K562 (cell line): ENCODE results near the gene COQ8A. TPM values are rescaled to one million over a fixed set of nuclear protein-coding genes. Genes with fewer than 3 reads are reported as not detected.

Source experiments
- CBX3 ChIP-seq, 2 experiments: IDR thresholded peaks; 1 replicate in 1 of 2; 2 replicates in 1 of 2; pipeline ENCODE4 v1.6.1; 2012; ENCODE audit warnings: inconsistent platforms in 2 of 2, low read length in 2 of 2, borderline replicate concordance in 1 of 2, control low read depth in 1 of 2
- E2F5 ChIP-seq: sonication (generic); formaldehyde crosslinking; IDR thresholded peaks from 2 replicates; pipeline ENCODE4 v1.8.0; 2022; ENCODE audit warnings: mild to moderate bottlenecking, missing genetic modification reagents
- GTF2A2 ChIP-seq: IDR thresholded peaks from 2 replicates; pipeline ENCODE4 v1.6.1; 2016; ENCODE audit warnings: mild to moderate bottlenecking, missing genetic modification characterization, missing compliant biosample characterization
- JUN ChIP-seq, 2 experiments: sonication (generic) in 1 of 2; formaldehyde crosslinking in 1 of 2; IDR thresholded peaks; 2 replicates each; pipeline versions ENCODE4 v1.6.1 to v1.8.0; 2012 to 2022; ENCODE audit warnings: borderline replicate concordance in 2 of 2, mild to moderate bottlenecking in 2 of 2, improper control_type of control experiment in 1 of 2, low read depth in 1 of 2, low read length in 1 of 2, missing genetic modification reagents in 1 of 2
- KAT8 ChIP-seq: fragments of 450-650 bp; IDR thresholded peaks from 2 replicates; pipeline ENCODE4 v1.6.1; 2016; ENCODE audit warnings: low read depth, mild to moderate bottlenecking
- KLF10 ChIP-seq: fragments of 250-450 bp; sonication (Bioruptor Pico); IDR thresholded peaks from 2 replicates; pipeline ENCODE4 v1.6.1; 2021; ENCODE audit warnings: matching md5 sums
- LARP7 ChIP-seq: fragments of 450-650 bp; IDR thresholded peaks from 2 replicates; pipeline ENCODE4 v1.6.1; 2016
- NCOA2 ChIP-seq, 2 experiments: fragments of 450-650 bp; IDR thresholded peaks; 2 replicates each; pipeline ENCODE4 v1.6.1; 2018; ENCODE audit warnings: mild to moderate bottlenecking in 2 of 2, moderate library complexity in 1 of 2; ENCODE audit not compliant: partially characterized antibody in 2 of 2
- NEUROD1 ChIP-seq: fragments of 150-350 bp; IDR thresholded peaks from 2 replicates; pipeline ENCODE4 v1.6.1; 2014; ENCODE audit warnings: borderline replicate concordance, low read length, low read depth; ENCODE audit not compliant: partially characterized antibody
- NR1H2 ChIP-seq: sonication (generic); formaldehyde crosslinking; IDR thresholded peaks from 2 replicates; pipeline ENCODE4 v1.4.0; 2020; ENCODE audit warnings: mild to moderate bottlenecking, missing genetic modification reagents
- NUFIP1 ChIP-seq: fragments of 450-650 bp; IDR thresholded peaks from 2 replicates; pipeline ENCODE4 v1.6.1; 2018; ENCODE audit not compliant: partially characterized antibody
- PCBP1 ChIP-seq: fragments of 200-400 bp; formaldehyde crosslinking; IDR thresholded peaks from 2 replicates; pipeline ENCODE4 v1.6.1; 2018; ENCODE audit warnings: mild to moderate bottlenecking, low read depth, low read length; ENCODE audit not compliant: poor library complexity, severe bottlenecking
- POLR3G ChIP-seq: IDR thresholded peaks from 2 replicates; pipeline ENCODE4 v1.6.1; 2011; ENCODE audit not compliant: insufficient read length, insufficient replicate concordance; ENCODE audit errors: extremely low read depth
- SIN3B ChIP-seq: fragments of 450-650 bp; IDR thresholded peaks from 2 replicates; pipeline ENCODE4 v1.6.1; 2017; ENCODE audit warnings: low read depth, mild to moderate bottlenecking, moderate library complexity
- SREBF2 ChIP-seq: sonication (generic); formaldehyde crosslinking; IDR thresholded peaks from 2 replicates; pipeline ENCODE4 v1.4.0; 2020; ENCODE audit warnings: mild to moderate bottlenecking, missing genetic modification reagents
- ZNF175 ChIP-seq: fragments of 200-800 bp; sonication (Bioruptor generic); IDR thresholded peaks from 2 replicates; pipeline ENCODE4 v1.6.1; 2016; ENCODE audit warnings: low read depth, mild to moderate bottlenecking, missing genetic modification characterization, missing compliant biosample characterization
- ZNF197 ChIP-seq: fragments of 200-800 bp; sonication (Bioruptor generic); IDR thresholded peaks from 2 replicates; pipeline ENCODE4 v1.6.1; 2016; ENCODE audit warnings: low read depth, missing genetic modification characterization, missing compliant biosample characterization
- polyA plus RNA-seq, 8 experiments: library from polyadenylated mRNA; depleted of rRNA in 4 of 8; stranded (reverse) in 5 of 8; unstranded in 3 of 8; fragments of >200 nt; fragmentation: Nextera tagmentation in 2 of 8; fragmentation: Illumina TruSeq in 1 of 8; extraction: Ambion mirVana in 2 of 8; extraction: Trizol in 1 of 8; gene quantifications; 2 replicates each; pipeline versions ENCODE4 v1.2.1 to v1.2.3, GENCODE V29; 2011 to 2014; ENCODE audit warnings: inconsistent platforms in 1 of 8, missing spikeins in 1 of 8
- total RNA-seq, 7 experiments: library from RNA; depleted of rRNA in 6 of 7; stranded (reverse); fragments of >200 nt in 6 of 7; fragmentation: Illumina TruSeq in 2 of 7; extraction: Trizol in 2 of 7; gene quantifications; 2 replicates each; pipeline versions ENCODE4 v1.2.1 to v1.2.3, GENCODE V29; 2011 to 2021; ENCODE audit warnings: low replicate concordance in 1 of 7
- TF ChIP-seq, protein P1 (sequence below): fragments of 450-650 bp; formaldehyde crosslinking; IDR thresholded peaks from 2 replicates; pipeline ENCODE4 v1.4.0; 2020; ENCODE audit warnings: mild to moderate bottlenecking, moderate library complexity
- TF ChIP-seq, protein P2 (sequence below): fragments of 250-450 bp; sonication (Bioruptor Pico); IDR thresholded peaks from 2 replicates; pipeline ENCODE4 v1.5.0; 2020; ENCODE audit warnings: mild to moderate bottlenecking, borderline replicate concordance
- TF ChIP-seq, protein P3 (sequence below): fragments of 250-450 bp; sonication (Bioruptor Pico); IDR thresholded peaks from 2 replicates; pipeline ENCODE4 v1.5.0; 2020; ENCODE audit warnings: mild to moderate bottlenecking

Gene COQ8A
- total and polyA plus RNA-seq, 9 of the 15 experiments (the other 6 are each of a cell fraction or from before 2014, with no cell fraction given) = 2.6 to 54.3 (median 32.4) TPM

- TF ChIP-seq E2F5 (CRISPR knock-in tag) (peak; percentile 96), NR1H2 (peak; percentile 67; the same call in 1 of the 2 replicates), NEUROD1 (no peak), KAT8 (no peak), LARP7 (no peak), NCOA2 (IDR thresholded peaks at IDR 0.05; ENCODE audit: partially characterized antibody in 2 of 2) (no peak), POLR3G (no peak), KLF10 (peak; percentile 27; the same call in 1 of the 2 replicates), SREBF2 (CRISPR knock-in tag) (no peak), CBX3 (IDR thresholded peaks at IDR 0.05; ENCODE audit: borderline replicate concordance in 1 of 2, low read length in 2 of 2) (peak in 1 of 2 experiments; percentile 73; a peak in 1 of 3 replicates), NUFIP1 (no peak), PCBP1 (peak; percentile 20), ZNF175 (CRISPR knock-in tag) (peak; percentile 63; the same call in 1 of the 2 replicates), ZNF197 (CRISPR knock-in tag) (no peak), GTF2A2 (tag) (no peak), SIN3B (no peak), JUN (IDR thresholded peaks at IDR 0.05; ENCODE audit: borderline replicate concordance, low read depth, low read length) (no peak; the same call in 1 of the 2 replicates), JUN (CRISPR knock-in tag; IDR thresholded peaks at IDR 0.05; ENCODE audit: borderline replicate concordance) (peak; percentile 97)
- TF ChIP-seq, protein P1, sequence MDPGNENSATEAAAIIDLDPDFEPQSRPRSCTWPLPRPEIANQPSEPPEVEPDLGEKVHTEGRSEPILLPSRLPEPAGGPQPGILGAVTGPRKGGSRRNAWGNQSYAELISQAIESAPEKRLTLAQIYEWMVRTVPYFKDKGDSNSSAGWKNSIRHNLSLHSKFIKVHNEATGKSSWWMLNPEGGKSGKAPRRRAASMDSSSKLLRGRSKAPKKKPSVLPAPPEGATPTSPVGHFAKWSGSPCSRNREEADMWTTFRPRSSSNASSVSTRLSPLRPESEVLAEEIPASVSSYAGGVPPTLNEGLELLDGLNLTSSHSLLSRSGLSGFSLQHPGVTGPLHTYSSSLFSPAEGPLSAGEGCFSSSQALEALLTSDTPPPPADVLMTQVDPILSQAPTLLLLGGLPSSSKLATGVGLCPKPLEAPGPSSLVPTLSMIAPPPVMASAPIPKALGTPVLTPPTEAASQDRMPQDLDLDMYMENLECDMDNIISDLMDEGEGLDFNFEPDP = no peak
- TF ChIP-seq, protein P2, sequence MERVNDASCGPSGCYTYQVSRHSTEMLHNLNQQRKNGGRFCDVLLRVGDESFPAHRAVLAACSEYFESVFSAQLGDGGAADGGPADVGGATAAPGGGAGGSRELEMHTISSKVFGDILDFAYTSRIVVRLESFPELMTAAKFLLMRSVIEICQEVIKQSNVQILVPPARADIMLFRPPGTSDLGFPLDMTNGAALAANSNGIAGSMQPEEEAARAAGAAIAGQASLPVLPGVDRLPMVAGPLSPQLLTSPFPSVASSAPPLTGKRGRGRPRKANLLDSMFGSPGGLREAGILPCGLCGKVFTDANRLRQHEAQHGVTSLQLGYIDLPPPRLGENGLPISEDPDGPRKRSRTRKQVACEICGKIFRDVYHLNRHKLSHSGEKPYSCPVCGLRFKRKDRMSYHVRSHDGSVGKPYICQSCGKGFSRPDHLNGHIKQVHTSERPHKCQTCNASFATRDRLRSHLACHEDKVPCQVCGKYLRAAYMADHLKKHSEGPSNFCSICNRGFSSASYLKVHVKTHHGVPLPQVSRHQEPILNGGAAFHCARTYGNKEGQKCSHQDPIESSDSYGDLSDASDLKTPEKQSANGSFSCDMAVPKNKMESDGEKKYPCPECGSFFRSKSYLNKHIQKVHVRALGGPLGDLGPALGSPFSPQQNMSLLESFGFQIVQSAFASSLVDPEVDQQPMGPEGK = no peak
- TF ChIP-seq, protein P3, sequence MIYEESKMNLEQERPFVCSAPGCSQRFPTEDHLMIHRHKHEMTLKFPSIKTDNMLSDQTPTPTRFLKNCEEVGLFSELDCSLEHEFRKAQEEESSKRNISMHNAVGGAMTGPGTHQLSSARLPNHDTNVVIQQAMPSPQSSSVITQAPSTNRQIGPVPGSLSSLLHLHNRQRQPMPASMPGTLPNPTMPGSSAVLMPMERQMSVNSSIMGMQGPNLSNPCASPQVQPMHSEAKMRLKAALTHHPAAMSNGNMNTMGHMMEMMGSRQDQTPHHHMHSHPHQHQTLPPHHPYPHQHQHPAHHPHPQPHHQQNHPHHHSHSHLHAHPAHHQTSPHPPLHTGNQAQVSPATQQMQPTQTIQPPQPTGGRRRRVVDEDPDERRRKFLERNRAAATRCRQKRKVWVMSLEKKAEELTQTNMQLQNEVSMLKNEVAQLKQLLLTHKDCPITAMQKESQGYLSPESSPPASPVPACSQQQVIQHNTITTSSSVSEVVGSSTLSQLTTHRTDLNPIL (CRISPR knock-in tag) = no peak
Measured at GRCh38 chr1:226939438-226940028, 561 bp upstream of the COQ8A start (continued).
